ENCODE data around the gene MED14.

DNA sequence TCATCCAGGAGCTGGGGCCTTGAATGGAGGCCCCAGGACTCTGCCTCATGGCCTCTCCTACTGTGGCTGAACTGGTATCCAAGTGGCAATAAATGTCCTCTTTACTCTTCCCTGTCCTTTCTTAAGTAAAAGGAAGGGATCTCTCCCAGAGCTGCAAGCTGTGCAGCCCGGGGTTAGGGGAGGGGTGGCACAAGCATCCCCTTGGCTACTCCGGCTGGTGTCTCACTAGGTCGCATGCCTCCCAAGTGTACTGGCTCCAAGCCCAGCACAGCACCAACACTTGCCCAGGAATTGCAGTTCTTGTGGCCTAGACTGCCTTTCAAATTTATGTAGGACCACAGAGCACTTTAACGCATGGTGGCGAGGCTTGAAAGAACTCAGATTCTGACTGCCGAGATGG, 44.7 kb upstream of the MED14 start:
- no peak for TF ChIP-seq ZFP30 (CRISPR knock-in tag; IDR thresholded peaks at IDR 0.05)
- TF ChIP-seq ZC3H10 (CRISPR knock-in tag; IDR thresholded peaks at IDR 0.05), result no peak
- TF ChIP-seq, protein P1, sequence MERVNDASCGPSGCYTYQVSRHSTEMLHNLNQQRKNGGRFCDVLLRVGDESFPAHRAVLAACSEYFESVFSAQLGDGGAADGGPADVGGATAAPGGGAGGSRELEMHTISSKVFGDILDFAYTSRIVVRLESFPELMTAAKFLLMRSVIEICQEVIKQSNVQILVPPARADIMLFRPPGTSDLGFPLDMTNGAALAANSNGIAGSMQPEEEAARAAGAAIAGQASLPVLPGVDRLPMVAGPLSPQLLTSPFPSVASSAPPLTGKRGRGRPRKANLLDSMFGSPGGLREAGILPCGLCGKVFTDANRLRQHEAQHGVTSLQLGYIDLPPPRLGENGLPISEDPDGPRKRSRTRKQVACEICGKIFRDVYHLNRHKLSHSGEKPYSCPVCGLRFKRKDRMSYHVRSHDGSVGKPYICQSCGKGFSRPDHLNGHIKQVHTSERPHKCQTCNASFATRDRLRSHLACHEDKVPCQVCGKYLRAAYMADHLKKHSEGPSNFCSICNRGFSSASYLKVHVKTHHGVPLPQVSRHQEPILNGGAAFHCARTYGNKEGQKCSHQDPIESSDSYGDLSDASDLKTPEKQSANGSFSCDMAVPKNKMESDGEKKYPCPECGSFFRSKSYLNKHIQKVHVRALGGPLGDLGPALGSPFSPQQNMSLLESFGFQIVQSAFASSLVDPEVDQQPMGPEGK (CRISPR knock-in tag; IDR thresholded peaks at IDR 0.05; ENCODE audit: borderline replicate concordance), result no peak
- no peak for TF ChIP-seq RARB (CRISPR knock-in tag; IDR thresholded peaks at IDR 0.05)
- TF ChIP-seq TSHZ2 (CRISPR knock-in tag; IDR thresholded peaks at IDR 0.05), result no peak
- no peak for TF ChIP-seq ESRRG (CRISPR knock-in tag; IDR thresholded peaks at IDR 0.05)
- no peak for TF ChIP-seq PPARA (CRISPR knock-in tag; IDR thresholded peaks at IDR 0.05; ENCODE audit: borderline replicate concordance)
